NCI-H1417 treated with DMSO at 0.1 percent for 48 hours (cell line): ENCODE measurements around the gene TMEM218.

Experiments used
- DNase-seq: peaks from one replicate; lab custom pipeline; 2025; lab: John Stamatoyannopoulos, UW

Gene TMEM218

GRCh38 chr11:125129316-125129993 lies 18.0 kb upstream of the TMEM218 start:
- DNase-seq, result no peak

GRCh38 chr11:125128450-125128849 lies 17.0 kb upstream of the TMEM218 start:
- DNase-seq, result no peak

GRCh38 chr11:125124618-125124992 lies 13.2 kb upstream of the TMEM218 start:
- DNase-seq, result no peak

GRCh38 chr11:125123947-125124617 lies 12.7 kb upstream of the TMEM218 start:
- DNase-seq, result no peak

GRCh38 chr11:125123194-125123946 lies 11.9 kb upstream of the TMEM218 start:
- DNase-seq, result no peak

GRCh38 chr11:125117429-125117828 lies 6.0 kb upstream of the TMEM218 start:
- no peak for DNase-seq

- no peak for DNase-seq
Observed at GRCh38 chr11:125114518-125114917, 3.1 kb upstream of the TMEM218 start.

GRCh38 chr11:125112208-125112604 lies 780 bp upstream of the TMEM218 start:
- DNase-seq, result no peak

- DNase-seq, result peak; percentile 24
Observed at GRCh38 chr11:125111001-125111342, 454 bp downstream of the TMEM218 start.

GRCh38 chr11:125110506-125110905 lies 920 bp downstream of the TMEM218 start:
- DNase-seq, result no peak

GRCh38 chr11:125108469-125108868 lies 3.0 kb downstream of the TMEM218 start:
- no peak for DNase-seq

GRCh38 chr11:125105926-125106325 lies 5.5 kb downstream of the TMEM218 start:
- no peak for DNase-seq

- DNase-seq, result no peak
Observed at GRCh38 chr11:125102510-125102909, 8.9 kb downstream of the TMEM218 start.

- no peak for DNase-seq
Observed at GRCh38 chr11:125102025-125102424, 9.4 kb downstream of the TMEM218 start.

GRCh38 chr11:125101596-125101995 lies 9.8 kb downstream of the TMEM218 start:
- no peak for DNase-seq

- DNase-seq, result no peak
Observed at GRCh38 chr11:125100136-125100535, 11.3 kb downstream of the TMEM218 start.

GRCh38 chr11:125094731-125095130 lies 16.7 kb downstream of the TMEM218 start:
- no peak for DNase-seq

GRCh38 chr11:125093502-125093901 lies 17.9 kb downstream of the TMEM218 start:
- no peak for DNase-seq

GRCh38 chr11:125092669-125093068 lies 18.8 kb downstream of the TMEM218 start:
- no peak for DNase-seq

GRCh38 chr11:125091877-125092664 lies 19.4 kb downstream of the TMEM218 start:
- DNase-seq, result no peak

GRCh38 chr11:125091247-125091876 lies 20.1 kb downstream of the TMEM218 start:
- no peak for DNase-seq

- no peak for DNase-seq
Observed at GRCh38 chr11:125090816-125091215, 20.6 kb downstream of the TMEM218 start.
